GM12874 (cell line): Measurements from ENCODE around the gene JAZF1.

Experiments used
- CTCF ChIP-seq: IDR thresholded peaks from 2 replicates; pipeline ENCODE4 v1.5.1; 2011; ENCODE audit warnings: low read depth, mild to moderate bottlenecking, control low read depth, low read length, moderate library complexity; ENCODE audit not compliant: insufficient read depth

JAZF1 gene

GRCh38 chr7:27950123-27950522 is 230.5 kb downstream of the JAZF1 start:
- no peak for TF ChIP-seq CTCF

- no peak for TF ChIP-seq CTCF
Measured at GRCh38 chr7:27948861-27949260, 231.7 kb downstream of the JAZF1 start.

- TF ChIP-seq CTCF: no peak
Measured at GRCh38 chr7:27947586-27948278, 232.9 kb downstream of the JAZF1 start.

- TF ChIP-seq CTCF: no peak
Measured at GRCh38 chr7:27946351-27946750, 234.2 kb downstream of the JAZF1 start.

GRCh38 chr7:27945058-27945795 is 235.4 kb downstream of the JAZF1 start:
- TF ChIP-seq CTCF: no peak

- TF ChIP-seq CTCF: no peak
Measured at GRCh38 chr7:27944643-27945042, 236.0 kb downstream of the JAZF1 start.

GRCh38 chr7:27943241-27943640 is 237.4 kb downstream of the JAZF1 start:
- no peak for TF ChIP-seq CTCF
